Jurkat, Clone E6-1 (cell line): ENCODE data around the gene DDB1.
"Not testable (repeated sequence)": the region's sequence is repeated elsewhere in the genome, so short reads cannot be mapped to it uniquely, and the experiment has no call there.

Experiments
- DNase-seq: peaks from one replicate; pipeline ENCODE4 v3.0.0-alpha.2; 2011; ENCODE audit warnings: low read depth, low spot score
- H3K4me3 ChIP-seq: 2 replicates; pipeline ENCODE4 v1.5.1; 2011; ENCODE audit warnings: mild to moderate bottlenecking, low read length, control low read depth, moderate library complexity

Gene DDB1

GRCh38 chr11:61278001-61278470 lies 54.9 kb downstream of the DDB1 start:
- no peak for DNase-seq
- no peak overlapping the region for H3K4me3 ChIP-seq

GRCh38 chr11:61277186-61278000 lies 55.5 kb downstream of the DDB1 start:
- no peak for DNase-seq
- H3K4me3 ChIP-seq = no peak overlapping the region

- DNase-seq = no peak
- H3K4me3 ChIP-seq = no peak overlapping the region
Measured at GRCh38 chr11:61275191-61275590, 57.7 kb downstream of the DDB1 start.

GRCh38 chr11:61274084-61274483 lies 58.8 kb downstream of the DDB1 start:
- no peak for DNase-seq
- no peak overlapping the region for H3K4me3 ChIP-seq

GRCh38 chr11:61273178-61274078 lies 59.5 kb downstream of the DDB1 start:
- no peak overlapping the region for H3K4me3 ChIP-seq
- no peak for DNase-seq

GRCh38 chr11:61272731-61273130 lies 60.2 kb downstream of the DDB1 start:
- no peak overlapping the region for H3K4me3 ChIP-seq
- DNase-seq = no peak

GRCh38 chr11:61270354-61271076 lies 62.4 kb downstream of the DDB1 start:
- no peak overlapping the region for H3K4me3 ChIP-seq
- no peak for DNase-seq

- no peak overlapping the region for H3K4me3 ChIP-seq
- no peak for DNase-seq
Measured at GRCh38 chr11:61268588-61269250, 64.2 kb downstream of the DDB1 start.

GRCh38 chr11:61267437-61267841 lies 65.5 kb downstream of the DDB1 start:
- no peak for DNase-seq
- no peak overlapping the region for H3K4me3 ChIP-seq

GRCh38 chr11:61266602-61267001 lies 66.3 kb downstream of the DDB1 start:
- no peak for DNase-seq
- no peak overlapping the region for H3K4me3 ChIP-seq

- no peak for DNase-seq
- no peak overlapping the region for H3K4me3 ChIP-seq
Measured at GRCh38 chr11:61265357-61265756, 67.5 kb downstream of the DDB1 start.

GRCh38 chr11:61264795-61265194 lies 68.1 kb downstream of the DDB1 start:
- no peak overlapping the region for H3K4me3 ChIP-seq
- no peak for DNase-seq

GRCh38 chr11:61264371-61264770 lies 68.5 kb downstream of the DDB1 start:
- no peak overlapping the region for H3K4me3 ChIP-seq
- DNase-seq = no peak

- DNase-seq = no peak
Measured at GRCh38 chr11:61259363-61259762, 73.5 kb downstream of the DDB1 start.

GRCh38 chr11:61258546-61258945 lies 74.4 kb downstream of the DDB1 start:
- no peak for DNase-seq
- no peak overlapping the region for H3K4me3 ChIP-seq

More at GRCh38 chr11:61259363-61259762, 73.5 kb downstream of the DDB1 start:
- H3K4me3 ChIP-seq = no peak overlapping the region

GRCh38 chr11:61256710-61257482 lies 76.0 kb downstream of the DDB1 start:
- H3K4me3 ChIP-seq = no peak overlapping the region
- DNase-seq = no peak

- no peak overlapping the region for H3K4me3 ChIP-seq
- DNase-seq = peak; percentile 38
Measured at GRCh38 chr11:61254403-61255025, 78.4 kb downstream of the DDB1 start.

- not testable (repeated sequence) for H3K4me3 ChIP-seq, DNase-seq
Measured at GRCh38 chr11:61252332-61252731, 80.6 kb downstream of the DDB1 start.
